GM21529 (cell line): ENCODE results near the gene SDF4.
"Not testable (repeated sequence)": the region's sequence is repeated elsewhere in the genome, so short reads cannot be mapped to it uniquely, and the experiment has no call there.

Experiments
- ATAC-seq: cut with Tn5 transposase; IDR thresholded peaks from one replicate; pipeline ENCODE4 v1.9.1; 2021; ENCODE audit not compliant: unreplicated experiment

Gene SDF4

GRCh38 chr1:1181129-1181937 is 50.5 kb downstream of the SDF4 start:
- no peak for ATAC-seq

GRCh38 chr1:1179983-1180861 is 51.6 kb downstream of the SDF4 start:
- ATAC-seq, result no peak

GRCh38 chr1:1179346-1179982 is 52.3 kb downstream of the SDF4 start:
- ATAC-seq, result no peak

DNA sequence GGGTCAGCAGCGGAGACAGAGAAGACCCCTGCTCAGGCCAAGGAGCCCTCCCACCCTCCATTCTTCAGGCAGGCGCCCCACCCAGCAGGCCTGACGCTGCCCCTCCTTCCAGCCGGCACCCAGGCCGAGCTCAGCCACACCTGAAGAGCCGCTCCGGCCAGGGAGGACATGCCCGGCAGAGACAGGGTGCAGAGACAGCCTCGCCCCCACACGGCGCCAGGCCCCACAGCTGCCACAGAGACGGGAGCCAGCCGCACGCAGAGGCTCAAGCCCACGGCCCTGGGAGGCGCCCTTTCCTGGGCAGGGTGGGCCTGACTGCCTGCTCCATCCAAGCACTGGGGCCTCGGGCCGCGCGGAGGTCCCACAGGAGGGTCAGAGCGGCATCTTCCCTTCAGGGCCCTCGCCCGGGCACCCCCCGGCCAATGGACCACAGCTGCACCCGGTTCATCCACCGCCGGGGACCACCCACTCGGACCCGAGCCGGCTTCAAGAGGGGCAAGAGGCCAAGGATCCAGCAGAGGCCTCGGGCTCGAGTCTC is 52.9 kb downstream of the SDF4 start:
- ATAC-seq, result no peak

- ATAC-seq, result no peak
Observed at GRCh38 chr1:1177452-1178206, 54.2 kb downstream of the SDF4 start.

- no peak for ATAC-seq
Observed at GRCh38 chr1:1176931-1177330, 54.9 kb downstream of the SDF4 start.

GRCh38 chr1:1176063-1176761 is 55.6 kb downstream of the SDF4 start:
- not testable (repeated sequence) for ATAC-seq

GRCh38 chr1:1175221-1176062 is 56.4 kb downstream of the SDF4 start:
- no peak for ATAC-seq

DNA sequence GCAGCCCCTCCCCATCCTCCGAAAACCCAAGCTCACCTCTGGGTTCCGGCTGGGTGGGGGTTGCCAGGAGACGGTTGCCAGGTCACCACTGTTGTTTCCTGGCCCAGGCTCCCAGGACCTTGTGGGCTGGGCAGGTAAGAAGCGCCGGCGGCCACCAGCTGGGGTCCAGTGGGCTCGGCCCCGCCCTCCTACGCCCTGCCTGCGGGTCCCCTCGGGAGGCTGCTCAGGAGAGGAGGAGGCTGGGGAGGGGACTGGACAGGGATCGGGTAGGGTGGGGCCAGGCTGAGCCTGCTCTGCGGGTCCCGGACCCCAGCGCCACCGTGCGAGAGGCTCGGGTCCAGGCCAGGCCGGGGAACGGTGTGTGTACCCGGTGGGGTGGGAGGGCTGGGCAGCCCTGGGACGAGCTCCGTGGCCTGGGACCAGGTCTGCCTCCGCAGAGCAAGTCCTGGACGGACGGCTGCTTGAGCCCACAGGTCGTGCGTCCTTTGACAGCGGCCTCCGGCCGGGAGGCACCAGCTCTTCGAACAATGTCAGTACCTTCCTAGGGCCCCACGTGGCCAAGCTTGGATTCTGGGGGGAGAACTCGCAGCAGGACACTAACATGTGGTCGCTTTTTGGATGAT is 57.9 kb downstream of the SDF4 start, which contains the start of gene TTLL10:
TTLL10 (plus strand) TSS at position 88 of the 623 bp plus-strand sequence. CDS start 5,336 bp downstream, outside the sequence.
- ATAC-seq, result no peak

DNA sequence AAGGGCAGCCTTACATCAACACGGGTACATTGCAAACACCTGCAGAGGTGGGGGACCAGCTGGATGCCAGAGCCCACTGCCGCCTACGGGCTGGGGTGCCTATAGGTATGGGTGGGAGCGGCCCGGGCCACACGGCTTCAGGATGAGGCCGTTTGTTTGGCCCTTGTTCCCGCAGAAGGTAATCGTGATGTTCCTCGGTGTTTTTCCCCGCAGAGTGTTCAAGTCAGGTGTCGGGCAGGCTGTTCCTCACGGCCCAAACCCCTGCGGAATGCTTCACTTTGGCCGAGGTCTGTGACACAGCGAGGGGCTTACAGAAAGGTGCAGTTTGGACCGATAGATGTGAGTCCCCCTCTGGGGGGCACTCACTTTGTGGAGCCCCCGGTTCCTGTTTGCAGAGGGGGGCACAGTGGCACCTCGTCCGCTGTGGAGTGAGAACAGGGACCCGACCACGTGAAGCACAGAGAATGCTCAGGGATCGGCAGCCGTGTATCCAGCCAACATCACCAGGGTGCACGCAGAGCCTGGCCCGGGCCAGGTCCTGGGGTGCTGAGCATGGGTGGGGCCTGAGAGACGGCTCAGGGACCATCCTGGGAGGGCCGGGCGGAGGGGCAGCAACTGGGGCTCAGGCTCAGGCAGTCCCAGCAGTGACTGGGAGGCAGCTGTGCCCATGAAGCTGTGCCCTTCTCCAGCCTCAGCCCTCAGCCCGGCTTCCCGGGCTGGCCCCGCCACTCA is 58.6 kb downstream of the SDF4 start:
- no peak for ATAC-seq

DNA sequence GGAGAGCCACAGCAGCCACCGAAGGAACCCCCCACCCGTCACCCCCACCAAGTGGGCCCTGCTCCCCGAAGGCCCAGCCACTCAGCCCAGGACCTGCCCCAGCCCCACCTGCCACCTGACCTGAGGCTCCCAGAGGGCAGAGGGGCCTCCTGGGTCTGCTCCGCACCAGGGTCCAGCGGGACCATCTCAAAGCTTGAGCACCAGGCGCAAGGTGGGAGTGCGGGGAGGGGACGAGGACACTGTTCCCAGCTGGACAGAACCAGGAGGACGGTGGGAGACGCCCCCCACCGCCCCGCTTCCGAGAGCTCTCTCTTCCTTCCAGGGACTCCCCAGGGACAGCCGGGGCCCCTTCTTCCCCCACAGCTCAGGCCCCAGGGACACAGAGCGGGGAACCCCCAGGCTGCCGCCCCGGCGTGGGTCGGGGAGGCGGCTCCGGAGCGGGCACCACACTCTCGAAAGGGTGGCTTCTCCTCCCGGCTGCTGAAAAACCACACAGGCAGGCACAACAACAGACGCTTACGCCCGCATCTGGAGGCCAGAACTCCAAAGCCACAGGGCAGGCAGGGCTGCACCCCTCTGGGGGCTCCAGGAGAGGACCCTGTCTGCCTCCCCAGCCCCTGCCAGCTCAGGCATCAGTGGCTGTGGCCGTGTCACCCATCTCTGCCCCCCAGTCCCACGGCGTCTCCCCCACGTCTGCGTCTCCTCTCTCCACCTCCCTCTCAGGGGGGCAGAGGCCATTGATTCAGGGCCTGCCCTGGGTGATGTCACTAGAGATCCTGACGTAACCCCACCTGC is 60.1 kb downstream of the SDF4 start:
- ATAC-seq, result no peak

DNA sequence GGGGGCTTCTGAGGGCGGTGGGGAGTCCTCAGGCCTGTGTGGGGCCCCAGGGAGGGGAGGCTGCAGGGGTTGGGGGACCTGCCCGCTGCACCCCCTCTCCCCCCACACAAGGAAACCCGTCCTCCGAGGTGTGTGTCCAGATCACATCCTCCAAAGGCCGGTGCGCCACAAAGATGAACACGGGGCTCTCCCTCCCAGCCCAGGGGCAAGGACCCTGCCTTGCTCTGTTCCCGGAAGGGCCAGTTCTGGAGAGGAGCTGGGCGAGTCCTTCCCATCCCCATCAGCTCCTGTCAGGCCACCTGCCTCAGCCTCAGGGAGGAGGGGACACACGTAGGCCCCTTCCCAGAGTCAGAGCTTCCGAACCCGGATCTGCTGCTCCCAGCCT is 60.6 kb downstream of the SDF4 start:
- no peak for ATAC-seq

DNA sequence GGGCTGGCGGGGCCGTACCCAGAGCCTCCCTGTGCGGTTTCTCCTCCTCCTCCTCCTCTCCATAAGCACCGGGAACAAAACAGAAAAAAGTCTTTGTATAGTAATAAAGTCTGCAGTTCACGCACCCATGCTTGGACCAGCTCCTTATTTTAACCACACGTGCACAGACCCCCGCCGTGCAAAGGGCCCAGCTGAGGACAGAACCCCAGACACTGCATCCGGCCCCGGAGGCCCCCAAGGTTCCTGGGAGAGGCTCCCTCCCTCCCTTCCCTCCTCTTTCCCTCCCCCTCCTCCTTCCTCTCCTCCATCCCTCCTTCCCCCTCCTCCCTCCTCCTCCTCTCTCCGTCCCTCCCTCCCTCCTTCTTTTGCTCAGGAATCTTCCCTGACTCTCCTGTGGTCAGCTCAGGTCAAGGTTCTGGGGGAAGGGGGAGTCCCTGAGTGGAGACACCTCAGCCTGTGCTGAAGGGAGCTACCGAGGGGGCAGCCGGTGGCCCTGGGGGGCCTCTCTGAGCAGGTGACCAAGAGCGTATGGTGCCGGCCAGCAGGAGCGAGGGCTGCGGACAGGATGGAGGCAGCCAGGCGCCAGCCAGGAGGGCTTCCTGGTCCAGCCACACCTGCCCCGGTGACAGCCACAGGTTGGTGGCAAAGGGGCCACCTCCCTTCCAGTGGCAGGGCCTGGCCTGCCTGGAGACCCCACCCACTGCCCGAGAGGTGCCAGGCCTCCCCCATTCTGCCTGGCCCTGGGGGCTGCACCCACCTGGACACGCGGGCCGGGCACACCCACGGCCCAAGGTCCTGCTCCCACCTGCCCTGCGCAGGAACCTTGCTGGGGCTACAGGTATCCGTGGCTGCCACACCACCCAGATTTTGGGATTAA is 61.3 kb downstream of the SDF4 start:
- no peak for ATAC-seq

- ATAC-seq, result no peak
Observed at GRCh38 chr1:1169429-1170214, 62.2 kb downstream of the SDF4 start.
